Right renal pelvis (tissue), 4 donors: ENCODE data around the gene FHDC1. TPM values are rescaled to one million over a fixed set of nuclear protein-coding genes. Genes with fewer than 3 reads are reported as not detected.

Experiments
- DNase-seq, 4 donors: peaks; one replicate each; pipeline ENCODE4 v3.0.0-alpha.2; 2013; ENCODE audit warnings: low read depth in 4 of 4, low spot score in 3 of 4, missing footprints in 1 of 4
- polyA plus RNA-seq, 4 donors: library from polyadenylated mRNA; unstranded; fragments of 120-200 nt; gene quantifications; one replicate each; pipeline ENCODE4 v1.2.1, GENCODE V29; 2013; ENCODE audit not compliant: insufficient read length in 4 of 4

Gene FHDC1
- polyA plus RNA-seq, 4 donors, result 4.4 to 5.3 (median 5.0) TPM

GRCh38 chr4:152979731-152980330, 43.7 kb downstream of the FHDC1 start:
- DNase-seq, result no peak

- DNase-seq, result no peak
Measured at GRCh38 chr4:152981278-152981677, 45.2 kb downstream of the FHDC1 start.

- no peak for DNase-seq
Measured at GRCh38 chr4:152981842-152982241, 45.7 kb downstream of the FHDC1 start.

GRCh38 chr4:152983221-152983620, 47.1 kb downstream of the FHDC1 start:
- DNase-seq, result no peak

GRCh38 chr4:152983774-152984411, 47.8 kb downstream of the FHDC1 start:
- DNase-seq, result no peak

- no peak for DNase-seq
Measured at GRCh38 chr4:152988721-152989553, 52.8 kb downstream of the FHDC1 start.

- no peak for DNase-seq
Measured at GRCh38 chr4:152989554-152989970, 53.4 kb downstream of the FHDC1 start.

GRCh38 chr4:152990471-152991131, 54.5 kb downstream of the FHDC1 start:
- no peak for DNase-seq

GRCh38 chr4:152991398-152991797, 55.3 kb downstream of the FHDC1 start:
- DNase-seq, result no peak

- DNase-seq, result no peak
Measured at GRCh38 chr4:152992027-152992426, 55.9 kb downstream of the FHDC1 start.

GRCh38 chr4:152992466-152992865, 56.3 kb downstream of the FHDC1 start:
- DNase-seq, result no peak

- no peak for DNase-seq
Measured at GRCh38 chr4:152994038-152994437, 57.9 kb downstream of the FHDC1 start.

GRCh38 chr4:152996111-152996571, 60.0 kb downstream of the FHDC1 start:
- no peak for DNase-seq

GRCh38 chr4:152996672-152997071, 60.5 kb downstream of the FHDC1 start:
- no peak for DNase-seq

- DNase-seq, result no peak
Measured at GRCh38 chr4:152997288-152997687, 61.2 kb downstream of the FHDC1 start.

GRCh38 chr4:152997771-152998487, 61.8 kb downstream of the FHDC1 start:
- no peak for DNase-seq

GRCh38 chr4:152998861-152999260, 62.7 kb downstream of the FHDC1 start:
- DNase-seq, result no peak

GRCh38 chr4:152999346-153000075, 63.4 kb downstream of the FHDC1 start:
- DNase-seq, result no peak

- DNase-seq, result no peak
Measured at GRCh38 chr4:153000076-153000420, 63.9 kb downstream of the FHDC1 start.

- DNase-seq, result no peak
Measured at GRCh38 chr4:153001626-153002025, 65.5 kb downstream of the FHDC1 start.
